Kidney epithelial cell (primary cell): ENCODE measurements around the gene MARCHF5. TPM values are rescaled to one million over a fixed set of nuclear protein-coding genes. Genes with fewer than 3 reads are reported as not detected.

Experiments
- DNase-seq: peaks from one replicate; pipeline ENCODE4 v3.0.0-alpha.2; 2010; ENCODE audit warnings: low read depth
- H3K27me3 ChIP-seq: 2 replicates; pipeline ENCODE4 v1.6.0; 2011; ENCODE audit warnings: low read length; ENCODE audit not compliant: control insufficient read depth, insufficient read depth
- H3K36me3 ChIP-seq: 2 replicates; pipeline ENCODE4 v1.5.1; 2011; ENCODE audit warnings: low read length; ENCODE audit not compliant: control insufficient read depth, insufficient read depth
- H3K4me3 ChIP-seq: 2 replicates; pipeline ENCODE4 v1.5.1; 2011; ENCODE audit warnings: low read depth, mild to moderate bottlenecking, control low read depth, low read length
- total RNA-seq: library from RNA; depleted of rRNA; stranded (reverse); fragments of >200 nt; gene quantifications from 2 replicates; pipeline ENCODE4 v1.2.3, GENCODE V29; 2015
- TF ChIP-seq, protein P1 (sequence below): IDR thresholded peaks from 2 replicates; pipeline ENCODE4 v1.5.1; 2011; ENCODE audit warnings: mild to moderate bottlenecking, moderate library complexity, low read length, control low read depth, inconsistent platforms; ENCODE audit not compliant: insufficient read depth, poor library complexity, severe bottlenecking

Gene MARCHF5, protein sequence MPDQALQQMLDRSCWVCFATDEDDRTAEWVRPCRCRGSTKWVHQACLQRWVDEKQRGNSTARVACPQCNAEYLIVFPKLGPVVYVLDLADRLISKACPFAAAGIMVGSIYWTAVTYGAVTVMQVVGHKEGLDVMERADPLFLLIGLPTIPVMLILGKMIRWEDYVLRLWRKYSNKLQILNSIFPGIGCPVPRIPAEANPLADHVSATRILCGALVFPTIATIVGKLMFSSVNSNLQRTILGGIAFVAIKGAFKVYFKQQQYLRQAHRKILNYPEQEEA
- 15.3 and 16.8 TPM in 2 replicates for total RNA-seq

DNA sequence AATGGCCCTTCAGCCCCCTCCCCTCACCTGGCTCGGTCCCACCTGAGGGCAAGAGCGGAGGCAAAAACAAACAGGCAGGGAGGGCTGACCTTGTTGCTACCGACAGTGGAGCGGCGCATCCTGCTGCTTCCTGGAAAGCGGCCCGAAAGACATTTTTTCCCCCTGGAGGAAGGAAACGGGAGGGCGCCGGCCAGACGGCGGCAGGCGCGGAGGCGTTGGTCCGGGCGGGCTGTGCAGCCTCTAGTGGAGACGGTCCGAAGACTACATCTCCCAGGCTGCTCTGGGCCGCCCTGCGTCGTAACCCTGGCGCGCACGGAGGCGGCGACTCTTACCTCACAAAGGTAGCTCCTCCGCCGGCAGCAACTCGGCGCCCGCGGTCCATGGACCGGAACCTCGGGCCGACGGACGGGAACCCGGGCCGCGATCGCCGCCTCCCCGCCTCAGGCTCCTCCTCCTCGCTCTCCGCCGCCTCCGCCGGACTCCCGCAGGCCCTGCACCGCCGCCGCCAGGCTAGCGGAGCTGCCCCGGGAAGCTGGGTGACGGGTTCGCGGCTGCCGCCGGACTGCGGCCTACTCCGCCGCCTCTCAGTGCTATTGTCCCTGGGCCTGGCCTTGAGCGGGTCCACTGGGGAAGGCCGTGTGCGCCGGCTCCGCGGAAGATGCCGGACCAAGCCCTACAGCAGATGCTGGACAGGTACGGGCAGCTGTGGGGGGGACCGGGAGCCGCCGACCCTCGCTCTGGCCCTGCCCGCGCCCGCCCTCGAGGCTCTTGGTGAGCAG is at the start of gene MARCHF5, which contains the start of gene CPEB3:
MARCHF5 (plus strand) TSS at position 331 of the 779 bp plus-strand sequence; CDS start at position 659, 328 bp downstream.
CPEB3 (minus strand) TSS at position 242 of the 779 bp plus-strand sequence. CDS start 50,728 bp downstream, outside the sequence.
- peak; percentile 83 for DNase-seq
- H3K36me3 ChIP-seq, result no peaks in the 10 kb centered on the region
- H3K4me3 ChIP-seq, result peak within 1 kb of the TSS; percentile 66
- no peaks in the 10 kb centered on the region for H3K27me3 ChIP-seq
- TF ChIP-seq, protein P1, sequence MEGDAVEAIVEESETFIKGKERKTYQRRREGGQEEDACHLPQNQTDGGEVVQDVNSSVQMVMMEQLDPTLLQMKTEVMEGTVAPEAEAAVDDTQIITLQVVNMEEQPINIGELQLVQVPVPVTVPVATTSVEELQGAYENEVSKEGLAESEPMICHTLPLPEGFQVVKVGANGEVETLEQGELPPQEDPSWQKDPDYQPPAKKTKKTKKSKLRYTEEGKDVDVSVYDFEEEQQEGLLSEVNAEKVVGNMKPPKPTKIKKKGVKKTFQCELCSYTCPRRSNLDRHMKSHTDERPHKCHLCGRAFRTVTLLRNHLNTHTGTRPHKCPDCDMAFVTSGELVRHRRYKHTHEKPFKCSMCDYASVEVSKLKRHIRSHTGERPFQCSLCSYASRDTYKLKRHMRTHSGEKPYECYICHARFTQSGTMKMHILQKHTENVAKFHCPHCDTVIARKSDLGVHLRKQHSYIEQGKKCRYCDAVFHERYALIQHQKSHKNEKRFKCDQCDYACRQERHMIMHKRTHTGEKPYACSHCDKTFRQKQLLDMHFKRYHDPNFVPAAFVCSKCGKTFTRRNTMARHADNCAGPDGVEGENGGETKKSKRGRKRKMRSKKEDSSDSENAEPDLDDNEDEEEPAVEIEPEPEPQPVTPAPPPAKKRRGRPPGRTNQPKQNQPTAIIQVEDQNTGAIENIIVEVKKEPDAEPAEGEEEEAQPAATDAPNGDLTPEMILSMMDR, result peak; percentile 71

DNA sequence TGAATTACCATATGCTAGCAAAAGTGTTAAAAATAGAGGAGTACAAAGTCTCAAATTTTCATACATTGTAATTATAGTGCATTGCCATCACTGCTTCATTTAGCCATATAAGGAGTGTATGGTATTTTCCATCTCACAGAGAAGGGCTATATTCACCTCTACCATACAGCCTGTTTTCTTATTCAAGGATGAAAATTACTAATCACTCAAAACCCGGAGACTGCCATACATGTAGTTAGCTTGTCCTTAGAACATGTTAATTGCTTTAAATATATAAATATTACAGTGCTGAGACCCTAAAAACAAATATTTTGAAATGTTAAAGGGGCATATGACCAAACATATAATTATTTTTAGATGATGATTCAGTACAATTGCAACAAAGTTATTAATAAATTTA is 49.5 kb upstream of the MARCHF5 start:
- Histone ChIP-seq H3K4me3 (no peak overlapping the region), H3K27me3 (no peaks in the 10 kb centered on the region), H3K36me3 (no peaks in the 10 kb centered on the region)
- no peak for DNase-seq
- TF ChIP-seq, protein P1, result no peak

DNA sequence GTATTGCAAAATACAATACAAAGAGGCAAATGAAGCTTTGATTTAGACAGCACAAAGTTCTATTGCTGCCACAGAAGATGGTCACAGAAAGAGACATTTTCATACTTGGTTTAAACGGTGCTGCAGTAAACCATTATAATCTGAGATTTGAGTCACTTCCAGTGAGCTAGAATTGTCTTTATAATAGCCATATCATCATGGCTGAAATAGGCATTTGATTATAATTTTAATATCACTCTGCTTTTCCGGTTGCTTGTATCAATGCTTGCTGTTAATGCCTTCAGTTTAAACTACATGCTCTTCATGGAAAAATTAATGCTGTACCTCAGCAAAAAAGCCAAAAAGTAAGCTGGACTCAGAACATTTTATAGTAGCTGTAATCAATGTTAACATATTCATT is 48.6 kb upstream of the MARCHF5 start:
- H3K4me3 ChIP-seq, result no peak overlapping the region
- no peaks in the 10 kb centered on the region for H3K27me3 ChIP-seq
- TF ChIP-seq, protein P1, result no peak
- H3K36me3 ChIP-seq, result no peaks in the 10 kb centered on the region
- no peak for DNase-seq

DNA sequence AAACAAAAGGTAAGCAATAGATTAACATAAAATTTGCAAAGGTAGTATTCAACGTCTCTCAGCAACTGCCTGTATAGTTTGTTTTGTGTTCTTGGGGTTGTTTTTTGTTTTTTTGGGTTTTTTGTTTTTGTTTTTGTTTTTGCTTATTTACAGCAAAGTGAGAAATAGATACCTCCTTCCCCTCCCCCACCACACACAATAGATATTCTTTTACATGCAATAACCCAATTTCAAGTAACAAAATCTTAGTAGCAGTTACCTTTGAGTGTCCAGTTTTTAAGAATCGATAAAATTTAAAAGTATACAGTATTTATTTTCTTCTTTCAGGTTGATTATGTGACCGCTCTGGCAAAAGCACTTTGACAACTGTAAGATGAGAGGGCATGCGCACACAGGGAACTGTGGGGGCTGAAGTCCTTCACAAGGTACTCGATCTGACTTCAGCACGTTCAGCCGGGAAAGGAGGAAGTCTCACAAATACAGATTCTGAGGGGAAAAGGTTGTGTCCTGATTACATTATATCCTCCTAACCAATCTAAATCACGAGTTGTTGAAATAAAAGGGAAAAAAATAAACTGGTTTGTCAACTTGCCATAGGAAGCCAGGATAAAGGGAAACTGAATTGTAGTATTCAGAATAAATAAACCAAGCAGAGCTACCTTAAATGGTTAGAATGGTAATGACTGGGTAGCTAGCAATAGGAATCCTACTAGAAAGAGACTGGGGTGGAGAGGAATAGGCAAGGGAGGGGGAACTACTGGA is 47.9 kb upstream of the MARCHF5 start:
- TF ChIP-seq, protein P1, result no peak
- DNase-seq, result no peak
- no peaks in the 10 kb centered on the region for H3K36me3 ChIP-seq
- H3K4me3 ChIP-seq, result peak overlapping the region; percentile 25
- no peaks in the 10 kb centered on the region for H3K27me3 ChIP-seq

DNA sequence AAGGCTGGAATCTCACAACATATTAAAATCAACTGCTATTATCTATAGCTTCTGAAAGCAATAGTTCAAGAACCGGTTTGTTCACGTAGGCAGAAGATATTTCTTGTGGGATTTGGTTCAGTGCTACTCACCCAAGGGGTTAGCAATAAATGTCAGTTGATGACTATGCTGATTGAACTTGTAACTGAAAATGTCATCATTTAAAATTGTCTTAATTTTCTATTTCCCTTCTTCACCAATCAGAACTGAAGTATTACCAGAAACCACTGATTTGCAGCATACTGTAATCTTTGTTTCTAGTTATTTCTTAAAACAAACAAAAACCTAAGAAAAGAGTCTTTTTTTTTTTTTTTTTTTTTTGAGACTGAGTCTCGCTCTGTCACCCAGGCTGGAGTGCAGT is 46.2 kb upstream of the MARCHF5 start:
- Histone ChIP-seq H3K27me3 (no peaks in the 10 kb centered on the region), H3K4me3 (no peak overlapping the region), H3K36me3 (no peaks in the 10 kb centered on the region)
- DNase-seq, result no peak
- TF ChIP-seq, protein P1, result no peak
